ENCODE data around the gene GPR62.
"Not testable (repeated sequence)": the region's sequence is repeated elsewhere in the genome, so short reads cannot be mapped to it uniquely, and the experiment has no call there.

GPR62 gene

GRCh38 chr3:51970606-51971300, 15.6 kb downstream of the GPR62 start:
- DNase-seq (ENCODE audit: low spot score): no peak

- no peak for DNase-seq (ENCODE audit: low spot score)
Observed at GRCh38 chr3:51971350-51971749, 16.2 kb downstream of the GPR62 start.

- DNase-seq (ENCODE audit: low spot score): no peak
Observed at GRCh38 chr3:51974277-51974962, 19.2 kb downstream of the GPR62 start.

GRCh38 chr3:51974963-51975851, 20.0 kb downstream of the GPR62 start, which contains the start of gene ABHD14A:
Gene ABHD14A (plus strand): TSS chr3:51975064. CDS start chr3:51975136, 72 bp downstream.
- peak; percentile 96 for DNase-seq (ENCODE audit: low spot score)

GRCh38 chr3:51975852-51976549, 20.8 kb downstream of the GPR62 start:
- DNase-seq (ENCODE audit: low spot score): peak; percentile 76

GRCh38 chr3:51977446-51978142, 22.4 kb downstream of the GPR62 start:
- DNase-seq (ENCODE audit: low spot score): no peak

GRCh38 chr3:51978143-51978502, 22.9 kb downstream of the GPR62 start:
- no peak for DNase-seq (ENCODE audit: low spot score)

- DNase-seq (ENCODE audit: low spot score): no peak
Observed at GRCh38 chr3:51980253-51980652, 25.1 kb downstream of the GPR62 start.

- no peak for DNase-seq (ENCODE audit: low spot score)
Observed at GRCh38 chr3:51982352-51982837, 27.2 kb downstream of the GPR62 start.

- DNase-seq (ENCODE audit: low spot score): peak; percentile 98
Observed at GRCh38 chr3:51982838-51983577, 27.8 kb downstream of the GPR62 start, which contains the start of gene ACY1. Gene ACY1 (plus strand): TSS chr3:51983535. CDS start chr3:51984065, 530 bp downstream.

GRCh38 chr3:51983578-51984268, 28.5 kb downstream of the GPR62 start:
- no peak for DNase-seq (ENCODE audit: low spot score)

GRCh38 chr3:51984269-51984647, 29.1 kb downstream of the GPR62 start:
- no peak for DNase-seq (ENCODE audit: low spot score)

- no peak for DNase-seq (ENCODE audit: low spot score)
Observed at GRCh38 chr3:51985063-51985462, 29.9 kb downstream of the GPR62 start.

- DNase-seq (ENCODE audit: low spot score): no peak
Observed at GRCh38 chr3:51986010-51986947, 31.1 kb downstream of the GPR62 start.

GRCh38 chr3:51987568-51987967, 32.4 kb downstream of the GPR62 start:
- no peak for DNase-seq (ENCODE audit: low spot score)

GRCh38 chr3:51988286-51989146, 33.3 kb downstream of the GPR62 start:
- no peak for DNase-seq (ENCODE audit: low spot score)

GRCh38 chr3:51990501-51990971, 35.4 kb downstream of the GPR62 start:
- not testable (repeated sequence) for DNase-seq (ENCODE audit: low spot score)
